Gastrocnemius medialis (tissue), 4 donors: ENCODE data around the gene TMUB2. TPM values are rescaled to one million over a fixed set of nuclear protein-coding genes. Genes with fewer than 3 reads are reported as not detected.
"Not testable (repeated sequence)": the region's sequence is repeated elsewhere in the genome, so short reads cannot be mapped to it uniquely, and the experiment has no call there.

ENCODE experiments used
- ATAC-seq, 2 donors: fragments of 150-250 bp; one replicate each; pipeline ENCODE4 v1.9.1; 2016
- DNase-seq, 2 donors: peaks; one replicate each; pipeline ENCODE4 v3.0.0-alpha.2; 2019
- H3K27ac ChIP-seq, 4 donors: fragments of 200-600 bp; sonication (generic); 1 replicate in 1 of 4; 2 replicates in 3 of 4; pipeline ENCODE4 v1.5.1; 2016 to 2018; ENCODE audit warnings: mild to moderate bottlenecking in 2 of 4, moderate library complexity in 1 of 4
- H3K27me3 ChIP-seq, 3 donors: fragments of 200-600 bp; sonication (generic) in 2 of 3; 1 replicate in 1 of 3; 2 replicates in 2 of 3; pipeline versions ENCODE4 v1.5.1 to v1.6.0; 2016 to 2019; ENCODE audit warnings: mild to moderate bottlenecking in 1 of 3, moderate library complexity in 1 of 3
- H3K36me3 ChIP-seq, 2 donors: fragments of 200-600 bp; sonication (generic) in 1 of 2; one replicate each; pipeline ENCODE4 v1.5.1; 2017 to 2018
- H3K4me1 ChIP-seq, 2 donors: fragments of 200-600 bp; sonication (generic) in 1 of 2; one replicate each; pipeline ENCODE4 v1.5.1; 2016 to 2017; ENCODE audit warnings: mild to moderate bottlenecking in 2 of 2
- H3K4me3 ChIP-seq, 4 donors: fragments of 200-600 bp; sonication (generic) in 3 of 4; 1 replicate in 1 of 4; 2 replicates in 3 of 4; pipeline ENCODE4 v1.5.1; 2016 to 2019; ENCODE audit warnings: mild to moderate bottlenecking in 2 of 4
- H3K9me3 ChIP-seq, 3 donors: fragments of 200-600 bp; sonication (generic) in 2 of 3; 1 replicate in 1 of 3; 2 replicates in 2 of 3; pipeline ENCODE4 v1.5.1; 2016 to 2019
- CTCF ChIP-seq, 5 experiments: fragments of 450-650 bp in 3 of 5; fragments of 200-600 bp in 2 of 5; sonication (generic) in 2 of 5; IDR thresholded peaks in 4 of 5; conservative IDR thresholded peaks in 1 of 5; 1 replicate in 4 of 5; 2 replicates in 1 of 5; pipeline ENCODE4 v1.5.1; 2016 to 2019; ENCODE audit warnings: antibody characterized with exemption in 5 of 5, mild to moderate bottlenecking in 3 of 5, moderate library complexity in 3 of 5
- POLR2A ChIP-seq, 2 donors: fragments of 450-650 bp; IDR thresholded peaks; one replicate each; pipeline ENCODE4 v1.6.1; 2017; ENCODE audit warnings: antibody characterized with exemption in 2 of 2, mild to moderate bottlenecking in 2 of 2, moderate library complexity in 2 of 2
- in situ Hi-C, 4 donors: fragments of 200-750 bp; cut with MboI; loops; one replicate each; pipeline versions ENCODE4 v1.15.0 to v1.8.0; 2017; ENCODE audit warnings: low sequenced_read_pairs in 4 of 4
- intact Hi-C: fragments of 100-400 bp; cut with DNase I; formaldehyde crosslinking; loops from one replicate; pipeline ENCODE4 v1.15.1; 2023; ENCODE audit warnings: low total_unique reads
- microRNA-seq, 2 donors: library from miRNA; unstranded; fragments of <30 nt; microRNA quantifications; one replicate each; pipeline ENCODE4, GENCODE V29; 2016; ENCODE audit warnings: borderline replicate concordance in 2 of 2
- total RNA-seq, 4 donors: library from RNA; depleted of rRNA; stranded (reverse); fragments of >200 nt; gene quantifications; one replicate each; pipeline versions ENCODE4 v1.1.0 to v1.2.3, GENCODE V29; 2016

Gene TMUB2
- total RNA-seq, 4 donors from 2014 or later: 25.6 to 34.7 (median 27.4) TPM

- H3K9me3 ChIP-seq: no peaks in the 10 kb centered on the region
- intact Hi-C loops: no loop called here
Measured at GRCh38 chr17:44233582-44233981, 46.8 kb downstream of the TMUB2 start.

GRCh38 chr17:44235583-44235936, 48.8 kb downstream of the TMUB2 start:
- Histone ChIP-seq H3K4me3 (no peak overlapping the region), H3K27me3 (no peaks in the 10 kb centered on the region), H3K4me1 (peaks cover 0 to 4% of the 10 kb centered on the region in 2 donors), H3K27ac (no peak overlapping the region), H3K36me3 (no peaks in the 10 kb centered on the region), H3K9me3 (no peaks in the 10 kb centered on the region)
- no peak for DNase-seq
- intact Hi-C loops: no loop called here
- no peak for TF ChIP-seq CTCF (IDR thresholded peaks at IDR 0.05 in 4 of 5, conservative IDR thresholded peaks at IDR 0.05 in 1 of 5)
- TF ChIP-seq POLR2A (IDR thresholded peaks at IDR 0.05): no peak
- in situ Hi-C loops: loop anchor here in 1 of 4 donors (25.0 kb wide), 1 partner anchor 277 kb away; the partner anchor contains the start of gene GPATCH8
- ATAC-seq: no peak

More at GRCh38 chr17:44233582-44233981, 46.8 kb downstream of the TMUB2 start:
- Histone ChIP-seq H3K4me3 (no peak overlapping the region), H3K27me3 (no peaks in the 10 kb centered on the region), H3K36me3 (no peaks in the 10 kb centered on the region), H3K27ac (no peak overlapping the region), H3K4me1 (peaks cover 0 to 4% of the 10 kb centered on the region in 2 donors)
- no peak for TF ChIP-seq CTCF (IDR thresholded peaks at IDR 0.05 in 4 of 5, conservative IDR thresholded peaks at IDR 0.05 in 1 of 5)
- TF ChIP-seq POLR2A (IDR thresholded peaks at IDR 0.05): no peak
- in situ Hi-C loops: loop anchor here in 1 of 4 donors (25.0 kb wide), 1 partner anchor 279 kb away; the partner anchor contains the start of gene GPATCH8
- DNase-seq (no peak), ATAC-seq (no peak)

GRCh38 chr17:44236444-44236991, 49.7 kb downstream of the TMUB2 start:
- Histone ChIP-seq H3K36me3 (no peaks in the 10 kb centered on the region), H3K27ac (no peak overlapping the region), H3K27me3 (no peaks in the 10 kb centered on the region), H3K9me3 (no peaks in the 10 kb centered on the region), H3K4me1 (peaks cover 0 to 4% of the 10 kb centered on the region in 2 donors), H3K4me3 (no peak overlapping the region)
- no peak for TF ChIP-seq POLR2A (IDR thresholded peaks at IDR 0.05)
- intact Hi-C loops: no loop called here
- no peak for DNase-seq
- in situ Hi-C loops: loop anchor here in 1 of 4 donors (25.0 kb wide), 1 partner anchor 276 kb away; the partner anchor contains the start of gene GPATCH8
- no peak for ATAC-seq

GRCh38 chr17:44237886-44238285, 51.1 kb downstream of the TMUB2 start:
- H3K36me3 ChIP-seq, DNase-seq, H3K27ac ChIP-seq, H3K9me3 ChIP-seq, H3K27me3 ChIP-seq, intact Hi-C loops, ATAC-seq, H3K4me1 ChIP-seq, H3K4me3 ChIP-seq: not testable (repeated sequence)
- in situ Hi-C loops: loop anchor here in 1 of 4 donors (25.0 kb wide), 1 partner anchor 274 kb away; the partner anchor contains the start of gene GPATCH8

- DNase-seq (no peak), ATAC-seq (no peak)
- Histone ChIP-seq H3K27ac (no peak overlapping the region), H3K36me3 (no peaks in the 10 kb centered on the region), H3K9me3 (no peaks in the 10 kb centered on the region), H3K4me1 (peaks cover 6 to 8% of the 10 kb centered on the region in 2 donors), H3K4me3 (no peak overlapping the region), H3K27me3 (no peaks in the 10 kb centered on the region)
- no peak for TF ChIP-seq POLR2A (IDR thresholded peaks at IDR 0.05)
- TF ChIP-seq CTCF (IDR thresholded peaks at IDR 0.05 in 4 of 5, conservative IDR thresholded peaks at IDR 0.05 in 1 of 5): no peak
- in situ Hi-C loops (loop anchor here in 1 of 4 donors (25.0 kb wide), 1 partner anchor 271 kb away; the partner anchor contains the start of gene GPATCH8), intact Hi-C loops (no loop called here)
Measured at GRCh38 chr17:44241106-44241624, 54.4 kb downstream of the TMUB2 start.

Small RNAs within 50 kb of the gene (microRNA-seq; reads per million reads assigned to microRNA genes)
- 0 reads per million in 2 donors for gene MIR6782

Other genes starting within 250 kb of the TMUB2 start
- not detected for gene PPY, start 244.5 kb upstream of the TMUB2 start, total RNA-seq
- gene PYY, start 233.0 kb upstream of the TMUB2 start, total RNA-seq: not detected
- 1 to 10 TPM in 1 of 4 donors, under 1 TPM in 3; 0.13 to 1.2 (median 0.34) TPM for gene NAGS, start 182.3 kb upstream of the TMUB2 start, total RNA-seq
- 10 to 100 TPM; 28.8 to 38.3 (median 36.4) TPM for gene TMEM101, start 172.0 kb upstream of the TMUB2 start, total RNA-seq
- 10 to 100 TPM; 41.6 to 79.0 (median 56.5) TPM for gene LSM12, start 120.3 kb upstream of the TMUB2 start, total RNA-seq
- gene G6PC3, start 116.2 kb upstream of the TMUB2 start, total RNA-seq: 10 to 100 TPM; 30.5 to 40.5 (median 36.4) TPM
- gene HDAC5, start 63.3 kb upstream of the TMUB2 start, total RNA-seq: 100 to 1,000 TPM in 2 of 4 donors, 10 to 100 TPM in 2; 36.5 to 301 (median 88.0) TPM
- gene HROB, start 45.0 kb upstream of the TMUB2 start, total RNA-seq: 1 to 10 TPM in 3 of 4 donors, under 1 TPM in 1; 0.97 to 7.4 (median 1.9) TPM
- gene ASB16, start 16.3 kb upstream of the TMUB2 start, total RNA-seq: 100 to 1,000 TPM in 1 of 4 donors, 10 to 100 TPM in 3; 13.2 to 134 (median 34.2) TPM
- 10 to 100 TPM; 39.3 to 46.0 (median 40.6) TPM for gene ATXN7L3, start 12.9 kb downstream of the TMUB2 start, total RNA-seq
- 10 to 100 TPM; 36.2 to 64.3 (median 46.0) TPM for gene UBTF, start 32.7 kb downstream of the TMUB2 start, total RNA-seq
- gene SLC4A1, start 81.2 kb downstream of the TMUB2 start, total RNA-seq: under 1 TPM in 2 of 4 donors, not detected in 2; 0.11 to 0.20 TPM
- gene RUNDC3A, start 121.6 kb downstream of the TMUB2 start, total RNA-seq: not detected
- gene SLC25A39, start 137.9 kb downstream of the TMUB2 start, total RNA-seq: 10 to 100 TPM; 36.7 to 44.2 (median 38.4) TPM
- gene GRN, start 158.3 kb downstream of the TMUB2 start, total RNA-seq: 100 to 1,000 TPM in 2 of 4 donors, 10 to 100 TPM in 2; 64.2 to 111 (median 87.1) TPM
- under 1 TPM in 3 of 4 donors, not detected in 1; 0.10 to 0.47 (median 0.23) TPM for gene FAM171A2, start 176.9 kb downstream of the TMUB2 start, total RNA-seq
- under 1 TPM in 1 of 4 donors, not detected in 3; 0.33 TPM for gene ITGA2B, start 202.7 kb downstream of the TMUB2 start, total RNA-seq